ENCODE data around the gene TMEM184B.

Gene TMEM184B

GRCh38 chr22:38305471-38306448, 33.0 kb upstream of the TMEM184B start:
- DNase-seq = no peak

DNA sequence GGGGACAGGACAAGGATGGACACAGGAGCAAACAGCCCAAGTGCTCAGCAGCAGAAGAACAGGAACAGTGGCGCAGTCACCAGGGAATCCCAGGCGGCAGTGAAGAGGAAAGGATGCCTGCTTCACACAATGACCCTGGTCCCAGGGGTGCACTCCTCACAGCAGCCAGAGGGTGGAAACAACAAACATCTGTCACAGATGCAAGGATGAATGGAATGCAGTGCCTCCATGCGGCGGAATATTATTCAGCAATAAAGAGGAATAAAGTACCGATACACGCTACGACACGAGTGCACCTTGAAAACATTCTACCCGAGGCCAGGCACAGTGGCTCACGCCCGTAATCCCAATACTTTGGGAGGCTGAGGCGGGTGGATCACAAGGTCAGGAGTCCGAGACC, 31.7 kb upstream of the TMEM184B start:
- DNase-seq = no peak

DNA sequence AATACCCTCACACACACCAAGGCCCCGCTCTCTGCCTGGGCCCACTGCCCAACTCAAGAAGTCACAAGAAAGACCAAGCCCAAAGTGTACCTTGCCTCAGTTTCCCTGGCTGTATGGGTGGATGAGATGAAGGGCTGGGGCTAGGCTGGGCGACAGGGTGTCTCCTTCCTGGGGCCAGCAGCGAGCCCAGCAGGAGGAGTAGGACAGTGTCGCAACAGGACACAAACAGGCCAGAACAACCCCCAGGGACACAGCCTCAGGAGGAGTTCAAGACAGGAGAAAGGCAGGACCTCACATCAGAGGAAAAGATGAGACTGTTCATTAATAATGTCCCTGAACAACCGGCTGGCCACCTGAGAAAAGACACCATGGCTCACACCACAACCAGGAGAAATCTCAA, 31.2 kb upstream of the TMEM184B start:
- no peak for DNase-seq

- no peak for DNase-seq
These were observed 30.1 kb upstream of the TMEM184B start for GRCh38 chr22:38302906-38303305.

- DNase-seq = no peak
These were observed 28.1 kb upstream of the TMEM184B start for GRCh38 chr22:38300946-38301345.

DNA sequence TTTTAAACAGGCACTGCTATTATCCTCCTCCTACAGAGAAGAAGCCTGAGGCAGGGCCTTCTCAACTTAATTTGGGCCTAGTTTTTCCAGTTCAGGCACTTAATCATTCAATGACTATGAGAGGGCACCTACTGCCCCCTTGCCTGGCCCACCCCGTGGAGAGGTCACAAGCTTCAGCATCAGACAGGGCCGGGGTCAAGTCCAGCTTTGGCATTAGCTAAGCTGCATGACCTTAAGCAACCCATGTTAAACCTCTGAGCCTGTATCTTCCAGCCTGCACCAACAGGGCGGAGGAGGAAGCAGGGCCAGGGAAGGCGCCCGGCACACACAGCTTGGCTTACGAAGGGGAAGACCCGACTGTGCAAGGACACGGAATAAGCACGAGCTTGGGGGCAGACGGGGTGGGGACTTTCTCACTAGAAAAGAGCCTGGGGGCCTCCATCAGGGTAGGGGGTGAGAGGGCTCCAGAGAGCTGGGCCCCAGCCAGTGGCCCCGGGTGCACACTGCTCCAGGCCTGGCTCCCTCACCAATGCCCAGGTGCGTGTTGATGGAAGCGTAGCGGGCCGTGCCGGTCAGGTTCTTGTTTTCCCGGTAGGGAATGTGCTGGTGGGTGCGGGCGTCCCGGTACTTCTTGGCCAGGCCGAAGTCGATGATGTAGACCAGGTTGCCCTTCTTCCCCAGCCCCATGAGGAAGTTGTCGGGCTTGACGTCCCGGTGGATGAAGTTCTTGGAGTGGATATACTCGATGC, 27.6 kb upstream of the TMEM184B start:
- DNase-seq = no peak

- DNase-seq = no peak
These were observed 26.9 kb upstream of the TMEM184B start for GRCh38 chr22:38299770-38300102.

- DNase-seq = no peak
These were observed 25.6 kb upstream of the TMEM184B start for GRCh38 chr22:38298312-38299005.

- no peak for DNase-seq
These were observed 23.6 kb upstream of the TMEM184B start for GRCh38 chr22:38296372-38296771.

DNA sequence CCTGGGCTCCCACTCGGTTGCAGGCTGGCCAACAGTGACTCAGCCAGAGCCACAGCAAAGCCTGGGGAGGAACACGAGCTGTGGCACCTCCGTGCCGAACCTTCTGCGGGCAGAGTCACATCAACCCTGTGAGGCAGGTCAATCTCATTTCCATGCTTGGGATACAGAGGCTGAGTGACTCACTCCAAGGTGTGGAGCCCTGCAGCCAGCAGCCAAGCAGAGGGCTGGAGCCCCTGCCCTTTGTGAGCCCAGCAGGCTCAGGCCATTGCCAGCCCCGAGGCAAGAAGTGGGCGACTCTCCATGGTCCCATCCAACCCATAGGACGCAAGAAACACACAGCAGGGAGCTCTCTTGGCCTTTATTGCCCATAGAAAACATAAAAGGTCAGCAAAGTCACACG, 23.1 kb upstream of the TMEM184B start:
- DNase-seq = no peak

- DNase-seq = no peak
These were observed 22.5 kb upstream of the TMEM184B start for GRCh38 chr22:38295339-38295738.

DNA sequence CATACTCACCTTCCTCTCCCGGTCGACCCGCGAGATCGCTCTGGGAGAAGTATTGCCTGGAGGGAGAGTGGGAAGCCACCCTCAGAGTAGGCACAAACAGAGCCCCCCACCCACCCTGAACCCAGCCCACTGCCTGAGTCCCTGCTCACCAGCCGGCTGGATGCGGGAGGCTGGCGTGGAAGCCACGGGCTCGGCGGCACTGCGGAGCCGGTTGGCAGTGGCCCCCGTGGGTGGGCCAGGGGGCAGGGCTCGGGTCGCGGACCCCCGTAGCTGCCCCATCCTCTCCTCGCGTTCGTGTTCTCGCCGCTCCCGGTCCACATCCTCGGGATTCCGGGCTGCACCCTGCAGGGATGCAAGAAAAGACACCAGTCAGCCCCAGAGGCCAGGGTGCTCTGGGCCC, 21.4 kb upstream of the TMEM184B start:
- DNase-seq = no peak

DNA sequence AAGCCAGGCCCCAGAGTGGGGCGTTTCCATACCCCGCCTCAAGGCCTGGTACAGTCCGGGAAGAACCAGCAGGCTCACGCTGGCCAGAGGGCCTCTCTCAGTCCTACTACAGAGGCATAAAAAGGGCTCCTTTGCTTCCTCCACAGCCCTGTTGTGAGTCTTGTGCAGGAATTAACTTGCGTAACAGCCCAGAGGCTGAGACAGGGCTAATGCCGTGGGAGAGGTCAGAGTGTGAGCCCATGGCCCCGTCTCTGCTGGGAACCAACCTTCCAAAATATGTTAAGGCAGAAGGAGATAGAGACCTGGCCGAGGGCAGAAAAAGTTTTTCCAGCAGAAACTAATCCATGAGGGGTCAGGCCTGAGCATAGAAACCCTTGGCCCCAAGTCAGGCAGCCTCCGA, 19.9 kb upstream of the TMEM184B start:
- DNase-seq = no peak

DNA sequence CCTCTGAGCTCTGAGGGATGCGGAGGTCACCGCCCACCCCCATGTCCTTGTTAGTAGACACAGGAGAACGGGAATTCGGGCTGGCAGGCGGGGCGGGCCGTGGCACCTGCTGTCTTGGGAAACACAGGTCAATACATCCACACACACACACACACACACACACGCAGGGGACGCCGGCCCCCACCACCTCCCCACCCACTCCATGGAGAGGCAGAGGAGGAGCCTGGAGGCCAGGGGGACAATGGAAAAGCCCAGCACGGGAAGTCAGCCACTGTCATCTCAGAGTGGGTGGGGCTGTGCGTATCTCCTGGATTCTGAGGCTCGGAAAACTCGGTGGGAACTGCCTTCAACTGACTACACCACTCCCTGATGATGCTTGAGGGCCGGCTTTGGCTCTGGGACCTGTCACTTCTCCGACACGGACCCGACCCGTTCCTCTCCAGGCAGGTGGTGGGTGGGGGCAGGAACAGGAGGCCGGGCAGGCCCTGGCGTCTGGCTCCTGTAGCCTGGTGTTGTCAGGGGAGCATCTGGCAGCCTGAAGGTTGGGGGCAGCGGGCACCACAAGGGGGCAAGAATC, 18.5 kb upstream of the TMEM184B start:
- DNase-seq = peak; percentile 27

DNA sequence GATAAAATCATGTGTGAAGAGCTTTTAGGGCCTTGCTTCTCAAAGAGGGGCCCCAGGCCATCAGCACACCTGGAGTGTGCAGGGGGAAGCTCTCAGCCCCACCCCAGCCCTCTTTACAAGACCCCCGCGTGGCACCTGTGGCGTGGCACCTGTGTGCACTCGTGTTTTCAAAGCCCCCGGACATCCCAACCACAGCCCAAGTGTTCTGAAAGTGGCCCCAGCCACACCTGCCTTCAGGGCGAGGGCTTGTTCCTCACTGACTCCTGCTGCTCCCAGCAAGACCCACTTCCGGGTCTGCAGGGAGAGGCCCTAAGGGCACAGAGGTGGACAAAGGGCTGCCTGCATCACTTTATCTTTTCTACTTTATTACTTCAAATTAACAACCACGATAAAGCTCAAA, 17.5 kb upstream of the TMEM184B start:
- no peak for DNase-seq

- DNase-seq = no peak
These were observed 16.8 kb upstream of the TMEM184B start for GRCh38 chr22:38289583-38290082.

DNA sequence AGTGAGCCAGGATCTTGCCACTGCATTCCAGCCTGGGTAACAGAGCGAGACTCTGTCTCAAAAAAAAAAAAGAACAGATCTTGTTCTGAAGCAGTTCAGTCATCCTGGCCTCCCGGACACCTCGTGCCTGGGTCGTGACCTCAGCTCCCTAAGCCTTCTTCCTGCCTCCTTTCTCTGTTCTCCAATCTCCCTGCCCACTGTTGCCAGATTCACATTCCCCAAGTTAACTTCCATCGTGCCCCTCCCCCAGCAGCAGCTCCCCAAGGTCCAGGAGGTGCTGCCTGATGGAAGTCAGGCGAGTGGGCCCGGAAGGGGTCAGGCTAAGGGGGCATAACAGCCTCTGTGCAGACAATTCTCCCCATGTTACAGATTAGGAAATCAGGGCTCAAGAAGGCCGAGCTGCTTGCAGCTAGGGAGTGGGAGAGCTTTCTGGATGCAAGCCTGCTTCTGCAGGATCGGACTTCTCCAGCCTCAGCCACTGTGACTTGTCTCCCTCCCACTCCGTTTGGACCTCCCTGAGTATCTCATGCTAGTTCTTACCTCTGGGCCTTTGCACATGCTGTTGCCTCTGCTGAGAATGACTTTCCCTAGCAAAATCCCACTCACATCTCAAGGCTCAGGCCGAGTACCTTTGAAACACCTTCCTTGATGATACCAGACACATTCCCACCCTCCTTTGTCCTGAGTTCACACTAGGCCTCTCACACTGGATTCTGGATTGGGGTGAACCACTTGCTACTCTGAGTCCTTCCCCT, 14.3 kb upstream of the TMEM184B start:
- no peak for DNase-seq

GRCh38 chr22:38285018-38285417, 12.2 kb upstream of the TMEM184B start:
- no peak for DNase-seq

DNA sequence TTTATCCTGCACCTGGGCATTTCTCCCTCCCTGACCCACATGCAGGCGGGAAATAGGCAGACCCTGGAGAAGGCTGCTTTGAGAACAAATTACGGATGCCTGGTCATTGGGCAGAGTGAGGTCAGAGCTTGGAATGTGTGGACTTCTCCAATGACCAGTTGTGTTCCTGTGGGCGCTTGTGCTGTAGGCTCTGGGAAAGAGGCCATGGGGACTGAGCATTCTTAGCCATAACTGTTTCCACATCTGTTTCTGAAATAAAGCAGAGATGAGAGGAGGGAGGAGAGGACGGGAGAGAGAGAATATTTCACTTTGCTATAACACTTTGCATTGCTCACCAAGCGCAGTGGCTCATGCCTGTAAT, 11.2 kb upstream of the TMEM184B start:
- no peak for DNase-seq

DNA sequence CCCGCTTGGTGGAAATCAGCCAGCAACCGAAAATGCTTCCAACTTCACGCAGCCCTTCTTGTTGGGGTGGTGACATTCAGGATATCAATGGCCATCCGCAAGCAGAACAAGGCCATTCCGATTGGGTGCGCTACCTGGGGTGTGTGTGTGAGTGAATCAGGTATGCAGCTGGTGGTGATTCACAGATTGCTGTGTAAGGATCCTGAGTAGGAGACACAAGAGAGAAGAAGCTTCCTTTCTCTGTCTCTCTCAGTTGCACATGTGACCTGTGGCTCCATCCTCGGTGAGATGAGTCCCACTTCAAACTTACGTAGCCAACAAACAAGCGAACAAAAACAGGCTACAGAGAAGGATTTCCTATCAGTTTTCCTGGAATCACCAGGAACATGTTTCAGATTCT, 9.6 kb upstream of the TMEM184B start:
- DNase-seq = no peak

GRCh38 chr22:38276166-38276565, 3.4 kb upstream of the TMEM184B start:
- no peak for DNase-seq

- no peak for DNase-seq
These were observed 471 bp upstream of the TMEM184B start for GRCh38 chr22:38273135-38273826.

Measured in NCI-H524 treated with DMSO at 0.1 percent for 48 hours (cell line).